DMS53 treated with DMSO at 0.1 percent for 48 hours (cell line): Measurements from ENCODE around the gene NMB.
"Not testable (repeated sequence)": the region's sequence is repeated elsewhere in the genome, so short reads cannot be mapped to it uniquely, and the experiment has no call there.

Experiments used
- DNase-seq: peaks from one replicate; lab custom pipeline; 2025; ENCODE audit not compliant: unreplicated experiment; lab: John Stamatoyannopoulos, UW

The NMB gene, protein sequence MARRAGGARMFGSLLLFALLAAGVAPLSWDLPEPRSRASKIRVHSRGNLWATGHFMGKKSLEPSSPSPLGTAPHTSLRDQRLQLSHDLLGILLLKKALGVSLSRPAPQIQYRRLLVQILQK

DNA sequence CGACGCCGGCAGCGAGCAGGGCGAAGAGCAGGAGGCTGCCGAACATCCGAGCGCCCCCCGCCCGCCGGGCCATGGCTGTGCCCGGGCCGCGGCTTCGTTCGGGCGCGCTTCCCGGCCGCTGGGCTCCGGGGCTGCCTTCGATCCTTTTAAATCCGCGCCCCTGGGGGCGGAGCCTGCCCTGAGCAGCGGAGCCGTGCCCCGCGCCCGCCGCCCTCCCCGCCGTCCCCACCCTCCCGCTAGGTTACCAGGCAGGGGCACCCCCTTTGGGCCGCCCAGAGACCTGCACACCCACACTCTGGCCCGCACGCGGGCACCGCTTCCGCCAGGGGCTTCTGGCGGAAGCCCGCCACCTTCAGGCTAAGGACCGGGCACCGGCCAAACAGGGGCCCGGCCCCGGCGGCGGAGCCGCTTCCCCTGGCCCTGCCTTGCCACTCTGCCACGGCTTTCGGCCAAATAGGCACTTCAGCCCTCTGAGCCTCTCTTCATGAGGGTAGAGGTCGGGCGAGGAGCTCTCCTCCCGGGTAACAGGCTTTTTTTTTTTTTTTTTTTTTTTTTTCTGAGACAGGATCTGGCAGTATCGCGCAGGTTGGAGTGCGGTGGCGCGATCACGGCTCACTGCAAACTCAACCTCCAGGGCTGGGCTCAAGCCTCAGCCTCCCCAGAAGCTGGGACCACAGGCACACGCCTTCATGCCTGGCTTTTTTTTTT, at the start of gene NMB:
NMB (minus strand) TSS at position 120 of the 708 bp plus-strand sequence; CDS start at position 73, 47 bp downstream.
- peak; percentile 40 for DNase-seq

DNA sequence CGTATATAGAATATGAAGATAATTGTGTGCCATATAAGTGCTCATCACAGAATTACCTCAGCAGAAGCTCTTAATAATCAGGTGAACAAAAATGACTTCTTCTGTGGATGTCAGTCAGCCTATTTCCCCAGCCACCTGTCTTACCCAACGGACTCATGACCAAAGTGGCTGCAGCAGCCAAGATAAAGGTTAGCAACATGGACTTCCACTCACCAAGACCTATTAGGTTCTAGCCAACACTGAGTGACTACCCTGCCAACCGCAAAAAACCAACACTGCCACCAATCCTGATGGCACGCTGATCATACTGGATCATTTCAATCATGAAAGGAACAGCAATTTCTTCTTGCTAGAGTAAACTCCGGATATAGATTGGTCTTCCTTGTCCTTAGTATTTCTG, 45.8 kb upstream of the NMB start:
- DNase-seq, result no peak

DNA sequence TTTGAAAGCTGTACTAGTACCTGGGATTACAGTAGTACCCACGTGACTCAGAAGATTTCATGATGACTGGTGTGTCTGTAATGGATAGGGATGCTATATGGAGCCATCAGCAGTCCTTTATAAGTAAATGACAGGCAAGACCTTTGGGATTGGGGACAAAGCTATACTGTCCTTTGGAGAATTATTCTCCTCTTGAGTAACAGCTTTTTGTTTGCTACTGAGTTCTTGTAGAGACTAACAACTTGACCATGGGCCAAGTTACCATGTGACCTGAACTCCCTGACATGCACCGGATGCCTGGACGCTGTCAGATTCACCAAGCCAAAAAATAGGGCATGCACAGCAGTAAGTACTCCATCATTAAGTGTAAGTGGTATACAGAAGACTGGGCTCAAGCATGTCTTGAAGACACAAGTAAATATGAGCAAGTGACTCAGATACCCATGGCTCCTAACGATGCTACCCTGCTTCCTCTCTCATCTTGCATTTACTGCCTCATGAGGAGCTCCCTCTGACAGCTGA, 45.0 kb upstream of the NMB start:
- DNase-seq, result no peak

DNA sequence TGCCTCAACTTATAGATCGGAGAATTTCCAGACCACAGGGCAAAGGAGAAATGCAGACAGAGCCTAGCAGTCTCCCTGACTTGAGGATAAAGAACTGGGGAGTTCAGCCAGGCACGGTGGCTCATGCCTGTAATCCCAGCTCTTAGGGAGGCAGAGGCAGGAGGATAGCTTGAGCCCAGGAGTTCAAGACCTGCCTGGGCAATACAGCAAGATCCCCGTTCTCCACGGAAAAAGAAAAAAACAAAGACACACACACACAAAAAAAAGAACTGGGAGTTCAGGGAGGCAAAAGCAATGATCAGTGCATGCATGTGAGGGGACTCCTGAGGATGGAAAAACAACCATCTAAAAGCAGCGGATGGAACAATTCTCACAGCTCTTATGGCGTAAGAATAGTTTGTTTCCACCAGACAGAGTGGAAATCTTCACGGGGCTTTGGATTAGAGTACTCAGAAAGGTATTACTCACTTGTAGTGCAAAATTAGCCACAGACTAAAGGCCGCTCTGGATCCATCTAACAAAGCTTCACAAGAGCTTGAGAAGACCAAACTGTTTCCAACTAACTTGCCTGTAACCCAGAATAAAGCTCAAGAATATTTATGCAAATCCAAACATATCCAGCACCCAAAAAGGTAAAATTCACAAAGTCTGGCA, 41.7 kb upstream of the NMB start:
- DNase-seq, result no peak

DNA sequence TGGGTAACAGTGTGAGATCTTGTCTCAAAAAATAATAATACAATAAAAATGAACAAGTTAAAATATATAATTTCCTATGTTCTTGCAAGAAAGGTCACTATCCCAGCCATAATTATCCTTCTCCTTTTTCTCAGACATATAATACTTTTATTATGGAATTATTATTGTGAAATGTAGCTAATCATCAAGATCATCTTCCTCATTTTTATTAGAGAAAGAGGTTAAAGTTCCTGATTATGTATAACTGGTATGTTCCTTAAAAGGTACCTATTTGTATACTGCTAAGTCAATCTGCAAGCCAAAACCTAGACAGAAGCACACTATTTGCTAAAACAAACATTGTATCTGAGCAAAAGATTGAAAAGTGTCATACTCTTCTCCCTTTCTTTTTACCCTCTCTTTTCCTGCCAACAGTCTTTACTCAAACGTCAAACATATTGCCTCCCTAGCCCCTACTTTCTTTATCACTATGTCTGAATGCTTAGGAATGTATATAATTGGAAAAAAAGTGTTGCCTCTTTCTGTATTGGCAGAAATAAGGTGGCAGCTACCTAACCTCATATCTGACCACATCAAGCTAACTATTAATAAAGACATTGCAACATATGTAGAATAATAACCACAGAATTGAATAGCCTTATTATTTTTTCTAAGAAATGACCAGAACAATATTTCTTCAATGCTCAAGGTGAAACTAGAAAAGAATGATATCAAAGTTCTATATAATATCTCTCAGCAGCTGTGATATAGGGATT, 39.4 kb upstream of the NMB start:
- DNase-seq, result no peak

DNA sequence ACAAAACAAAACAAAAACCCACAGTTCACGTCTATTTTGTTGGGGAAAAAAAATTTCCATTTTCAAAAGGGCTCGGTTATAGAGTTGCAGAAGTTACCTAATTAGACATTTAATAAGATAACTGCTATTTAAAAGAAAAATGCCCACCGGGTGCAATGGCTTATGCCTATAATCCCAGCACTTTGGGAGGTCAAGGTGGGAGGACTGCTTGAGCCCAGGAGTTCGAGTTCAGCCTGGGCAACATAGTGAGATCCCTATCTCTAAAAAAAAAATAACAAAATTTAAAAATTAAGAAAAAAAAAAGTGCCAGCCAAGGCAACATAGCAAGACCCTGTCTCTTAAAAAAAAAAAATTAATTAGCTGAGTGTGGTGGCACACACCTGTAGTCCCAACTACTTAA, 38.8 kb upstream of the NMB start:
- no peak for DNase-seq

DNA sequence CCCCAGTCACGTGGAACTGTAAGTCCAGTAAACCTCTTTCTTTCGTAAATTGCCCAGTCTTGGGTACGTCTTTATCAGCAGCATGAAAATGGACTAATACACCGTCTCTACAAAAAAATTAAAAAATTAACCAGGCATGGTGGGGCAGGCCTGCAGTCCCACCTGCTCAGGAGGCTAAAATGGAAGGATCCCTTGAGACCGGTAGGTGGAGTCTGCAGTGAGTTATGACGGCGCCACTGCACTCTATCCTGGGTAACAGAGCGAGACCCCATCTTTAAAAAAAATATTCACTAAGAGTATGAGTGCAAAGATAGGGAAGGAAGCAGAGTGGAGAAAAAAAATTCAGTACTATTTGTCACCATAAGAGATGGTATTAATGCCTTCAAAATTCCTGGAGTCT, 32.3 kb upstream of the NMB start:
- no peak for DNase-seq

DNA sequence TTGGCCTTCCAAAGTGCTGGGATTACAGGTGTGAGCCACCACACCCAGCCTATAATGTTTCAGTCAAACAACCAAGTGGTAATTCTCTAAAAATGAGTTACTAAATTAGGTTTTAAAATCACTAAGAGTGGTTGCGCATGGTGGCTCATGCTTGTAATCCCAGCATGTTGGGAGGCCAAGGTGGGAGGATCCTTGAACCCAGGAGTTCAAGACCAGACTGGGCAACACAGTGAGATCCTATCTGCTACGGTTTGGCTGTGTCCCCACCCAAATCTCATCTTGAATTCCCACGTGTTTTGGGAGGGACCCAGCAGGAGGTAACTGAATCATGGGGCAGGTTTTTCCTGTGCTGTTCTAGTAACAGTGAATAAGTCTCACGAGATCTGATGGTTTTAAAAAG, 31.9 kb upstream of the NMB start:
- DNase-seq, result no peak

DNA sequence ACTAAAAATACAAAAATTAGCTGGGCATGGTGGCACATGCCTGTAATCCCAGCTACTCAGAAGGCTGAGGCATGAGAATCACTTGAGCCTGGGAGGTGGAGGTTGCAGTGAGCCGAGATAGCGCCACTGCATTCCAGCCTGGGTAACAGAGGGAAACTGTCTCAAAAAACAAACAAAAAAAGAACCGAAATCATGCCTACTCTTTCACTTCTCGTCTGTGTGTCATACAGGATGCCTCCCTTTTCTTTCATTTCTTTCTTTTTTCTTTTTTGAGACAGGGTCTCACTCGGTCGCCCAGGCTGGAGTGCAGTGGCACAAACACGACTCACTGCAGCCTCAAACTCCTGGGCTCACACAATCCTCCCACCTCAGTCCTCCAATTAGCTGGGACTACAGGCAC, 28.4 kb upstream of the NMB start:
- not testable (repeated sequence) for DNase-seq

DNA sequence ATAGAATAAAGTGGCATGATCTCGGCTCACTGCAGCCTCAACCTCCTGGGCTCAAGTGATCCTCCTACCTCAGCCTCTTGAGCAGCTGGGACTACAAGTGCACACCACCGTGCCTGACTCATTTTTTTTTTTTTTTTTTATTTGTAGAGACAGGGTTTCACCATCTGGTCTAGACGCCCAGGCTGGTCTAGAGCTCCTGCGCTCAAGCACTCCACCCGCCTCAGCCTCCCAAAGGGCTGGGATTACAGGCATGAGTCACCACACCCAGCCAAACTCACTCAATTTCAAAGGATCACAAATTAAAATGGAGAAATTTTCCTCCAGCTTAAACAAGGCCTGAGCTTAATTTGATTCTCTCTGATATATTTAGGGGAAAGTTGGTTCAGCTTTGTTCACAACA, 27.3 kb upstream of the NMB start:
- DNase-seq, result peak; percentile 33

DNA sequence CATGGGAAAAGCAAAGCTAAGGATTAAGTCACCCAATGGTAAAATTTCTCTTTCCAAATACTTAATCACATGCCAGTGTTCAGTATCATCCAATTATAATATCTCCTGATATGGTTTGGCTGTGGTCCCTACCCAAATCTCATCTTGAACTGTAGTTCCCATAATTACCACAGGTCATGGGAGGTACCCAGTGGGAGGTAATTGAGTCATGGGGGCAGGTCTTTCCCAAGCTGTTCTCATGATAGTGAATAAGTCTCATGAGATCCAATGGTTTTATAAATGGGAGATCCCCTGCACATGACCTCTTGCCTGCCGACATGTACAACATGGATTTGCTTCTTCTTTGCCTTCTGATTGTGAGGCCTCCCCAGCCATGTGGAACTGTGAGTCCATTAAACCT, 26.1 kb upstream of the NMB start:
- DNase-seq, result no peak

DNA sequence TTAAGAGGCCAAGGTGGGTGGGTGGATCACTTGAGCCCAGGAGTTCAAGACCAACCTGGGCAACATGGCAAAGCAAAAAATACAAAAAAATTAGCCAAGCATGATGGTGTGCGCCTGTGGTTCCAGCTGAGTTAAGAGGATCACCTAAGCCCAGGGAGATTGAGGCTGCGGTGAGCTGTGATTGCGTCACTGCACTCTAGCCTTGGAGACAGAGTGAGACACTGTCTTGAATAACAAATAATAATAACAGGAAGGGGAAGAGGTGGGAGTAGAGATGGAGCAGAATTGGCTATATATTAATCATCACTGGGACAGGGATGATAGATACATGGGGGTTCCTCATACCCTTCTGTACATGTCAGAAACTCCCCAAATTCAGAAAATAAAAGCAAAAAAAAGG, 23.8 kb upstream of the NMB start:
- DNase-seq, result no peak

DNA sequence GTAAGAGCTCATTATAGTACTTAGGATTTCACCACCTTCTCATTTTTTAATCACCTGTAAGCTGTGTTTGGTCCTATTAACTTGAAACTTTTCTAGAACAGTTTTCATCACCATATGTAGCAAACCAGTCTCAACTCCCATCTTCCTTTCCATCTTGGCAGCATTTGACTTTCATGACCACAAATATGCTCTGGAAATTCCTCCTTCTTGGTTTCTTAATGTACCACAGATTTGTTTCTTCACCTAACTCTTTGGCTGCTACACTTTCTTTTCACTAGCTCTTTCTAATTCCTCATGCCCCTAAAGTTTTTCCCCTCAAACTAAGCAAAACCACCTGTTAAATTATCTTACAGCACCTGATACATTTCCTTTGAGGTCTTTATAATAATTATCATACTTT, 13.2 kb upstream of the NMB start:
- DNase-seq, result no peak

DNA sequence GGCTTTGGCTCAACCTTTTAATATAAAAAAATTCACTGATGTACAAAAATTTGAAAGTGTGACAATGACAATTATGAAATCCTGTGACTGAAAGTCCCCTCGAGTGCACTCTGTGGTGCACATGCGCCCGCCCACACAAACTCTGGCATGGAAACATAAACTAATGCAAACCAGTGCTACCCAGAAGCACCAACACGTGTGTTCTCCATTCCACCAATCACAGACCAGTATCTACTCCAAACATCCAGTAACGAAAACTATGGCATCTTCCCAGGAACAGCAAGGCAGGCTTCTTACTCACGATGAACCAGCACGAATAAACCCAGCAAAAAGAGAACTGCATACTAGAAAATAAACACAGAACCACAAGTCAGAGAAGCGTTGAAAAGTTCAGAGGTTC, 11.7 kb upstream of the NMB start:
- DNase-seq, result no peak

DNA sequence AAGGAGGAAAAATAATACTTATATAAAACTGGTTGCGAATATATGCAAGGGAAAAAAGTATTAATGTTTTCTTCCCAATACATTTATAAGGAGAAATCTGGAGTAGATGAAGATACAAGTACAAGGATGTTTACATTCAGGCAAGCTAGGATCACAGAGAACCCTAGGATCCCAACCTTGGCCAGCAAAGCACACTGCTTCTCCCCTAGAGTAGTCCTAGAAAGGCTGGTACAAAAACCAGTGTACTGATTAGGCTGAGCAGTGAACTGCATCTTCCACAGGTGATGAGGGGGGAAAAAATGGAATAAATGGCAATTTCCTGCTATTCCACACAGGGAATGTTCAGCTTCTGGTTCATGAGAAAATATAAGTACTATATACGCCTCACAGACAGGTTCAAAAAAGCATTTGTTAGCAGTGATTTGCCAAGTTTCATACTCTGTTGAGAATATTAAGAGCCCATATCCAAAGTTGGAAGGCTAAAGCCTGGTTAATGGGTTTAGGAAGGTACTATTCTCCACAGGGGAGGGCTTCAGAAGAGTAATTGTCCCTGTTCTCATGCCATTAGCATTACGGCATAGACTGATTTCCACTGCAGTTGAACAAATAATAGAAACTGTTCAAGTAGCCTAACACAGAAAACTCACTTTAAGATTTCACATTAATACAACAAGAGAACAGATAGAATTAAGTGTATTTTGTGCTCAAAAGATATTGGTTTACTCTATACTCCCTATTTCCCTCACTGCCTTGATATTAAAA, 10.4 kb upstream of the NMB start:
- DNase-seq, result no peak

DNA sequence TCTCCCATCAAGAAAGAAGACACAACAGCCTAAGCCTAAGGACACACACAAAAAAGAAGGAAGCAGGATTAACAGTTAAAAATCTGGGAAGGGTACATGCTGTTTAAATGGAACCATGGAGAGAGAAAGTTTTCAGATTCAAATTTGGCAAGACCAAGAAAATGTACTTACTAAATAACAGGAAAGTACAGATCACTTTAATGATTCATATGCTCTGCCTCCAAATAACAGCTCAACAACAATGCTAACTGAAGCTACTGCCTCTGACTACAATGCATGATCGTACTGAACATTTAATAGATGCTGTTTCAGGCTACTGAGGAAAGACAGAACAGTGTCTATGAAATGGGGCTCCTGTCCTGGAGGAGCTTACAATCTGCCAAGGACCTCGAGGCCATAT, 8.4 kb upstream of the NMB start:
- no peak for DNase-seq

DNA sequence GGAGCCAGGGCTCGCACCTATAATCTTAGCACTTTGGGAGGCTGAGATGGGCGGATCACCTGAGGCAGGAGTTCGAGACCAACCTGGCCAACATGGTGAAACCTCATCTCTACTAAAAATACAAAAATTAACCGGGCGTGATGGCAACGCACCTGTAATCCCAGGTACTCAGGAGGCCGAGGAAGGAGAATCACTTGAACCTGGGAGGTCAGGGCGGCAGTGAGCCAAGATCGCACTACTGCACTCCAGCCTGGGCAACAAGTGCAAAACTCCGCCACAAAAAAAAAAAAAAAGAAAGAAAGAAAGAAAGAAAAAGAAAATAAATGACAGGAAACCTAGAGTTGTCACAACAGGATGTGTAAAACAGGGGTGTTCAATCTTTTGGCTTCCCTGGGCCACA, 3.0 kb upstream of the NMB start:
- no peak for DNase-seq

DNA sequence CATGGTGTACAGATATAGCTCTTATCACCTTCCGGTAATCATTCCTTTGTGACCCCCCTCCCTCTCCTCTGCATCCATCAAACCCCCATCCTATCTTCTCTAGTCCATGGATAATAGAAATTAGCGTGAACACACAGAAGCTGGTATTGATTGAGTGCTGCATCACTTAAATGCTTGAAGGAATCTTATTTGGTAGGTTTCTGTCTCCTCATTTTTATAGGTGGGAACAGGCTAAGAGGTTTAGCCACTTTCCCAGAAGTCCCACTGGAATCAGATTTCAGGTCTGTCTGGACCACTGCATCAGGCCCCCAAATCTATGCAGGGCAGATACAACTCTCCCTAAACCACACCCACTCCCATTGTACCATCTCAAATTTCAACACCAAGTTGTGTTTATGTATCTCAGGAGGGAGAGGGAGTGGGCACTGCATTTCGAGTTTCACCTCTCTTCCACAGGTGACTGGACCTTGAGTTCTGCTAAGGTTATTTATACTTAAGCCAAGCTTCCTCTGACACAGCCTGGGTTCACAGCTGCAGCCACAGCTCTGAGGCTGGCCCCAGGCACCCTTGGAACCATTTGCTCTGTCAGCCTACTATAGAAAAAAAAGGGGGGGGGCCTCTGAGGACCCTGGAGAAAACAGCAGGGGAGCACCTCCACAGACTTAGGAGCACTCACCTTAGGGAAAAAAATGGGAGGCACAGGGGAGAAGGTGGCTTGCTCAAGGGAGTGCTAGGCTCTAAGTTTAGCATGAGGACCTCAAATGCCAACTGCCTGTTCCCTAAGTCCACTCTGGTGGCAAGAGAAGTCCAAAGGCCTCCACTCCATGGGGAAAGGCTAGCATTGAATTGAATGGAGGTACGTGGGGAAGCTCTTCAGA, 2.1 kb upstream of the NMB start:
- DNase-seq, result no peak

DNA sequence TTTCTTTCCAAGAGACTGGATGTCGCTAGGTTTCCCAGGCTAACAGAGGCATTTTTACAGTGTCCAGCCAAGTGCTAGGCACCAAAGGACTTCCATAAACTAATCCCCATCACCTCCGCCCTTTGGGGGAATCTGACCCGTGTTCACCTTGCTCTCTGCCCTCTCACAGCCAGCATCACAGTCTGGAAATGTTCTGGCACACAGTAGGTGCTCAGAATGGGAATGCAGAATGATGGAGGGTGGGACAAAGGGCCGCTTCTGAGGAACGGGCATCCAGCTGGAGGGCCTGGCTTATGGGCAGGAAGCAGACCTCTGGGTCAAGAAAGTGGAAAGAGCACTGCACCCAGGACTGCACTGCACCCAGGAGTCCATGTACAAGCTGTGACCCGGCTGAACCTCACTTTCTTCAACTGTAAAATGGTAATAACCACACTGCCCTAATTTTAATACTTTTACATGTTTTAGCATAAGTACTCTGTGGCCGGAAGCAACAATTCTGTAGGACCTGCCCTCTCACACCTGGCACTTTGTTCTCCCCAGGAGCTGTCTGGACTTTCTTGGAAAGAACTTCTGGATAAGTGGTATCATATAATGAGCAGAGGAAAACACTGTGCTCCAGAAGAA, 901 bp upstream of the NMB start:
- no peak for DNase-seq

DNA sequence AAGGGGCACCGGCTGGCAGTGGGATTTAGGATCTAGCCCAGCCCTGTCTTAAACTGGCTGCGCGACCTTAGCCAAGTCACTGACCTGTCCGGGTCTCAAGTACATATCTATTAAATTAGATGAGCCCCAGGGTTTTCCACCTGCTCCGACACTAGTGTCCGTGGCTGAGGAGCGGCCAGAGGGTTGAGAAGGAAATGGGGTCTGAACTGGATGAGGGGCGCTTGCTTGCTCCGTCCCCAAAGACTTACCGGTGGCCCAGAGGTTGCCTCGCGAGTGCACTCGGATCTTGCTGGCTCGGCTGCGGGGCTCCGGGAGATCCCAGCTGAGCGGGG, 285 bp downstream of the NMB start:
- DNase-seq, result no peak
